Measurements from ENCODE around the gene IER3IP1. TPM values are rescaled to one million over a fixed set of nuclear protein-coding genes. Genes with fewer than 3 reads are reported as not detected.
"Not testable (repeated sequence)": the region's sequence is repeated elsewhere in the genome, so short reads cannot be mapped to it uniquely, and the experiment has no call there.

The IER3IP1 gene
- polyA plus RNA-seq: 12.7 TPM

GRCh38 chr18:47175898-47176575 is at the start of gene IER3IP1:
IER3IP1 (minus strand) TSS chr18:47176364; CDS start chr18:47176277, 87 bp downstream.
- no peaks in the 10 kb centered on the region for H3K36me3 Mint-ChIP-seq
- no peaks in the 10 kb centered on the region for H3K9me3 Mint-ChIP-seq
- peaks cover 2 to 15% (median 5%) of the 10 kb centered on the region in 3 donors for H3K4me1 Mint-ChIP-seq
- peak within 1 kb of the TSS in 2 of 4 donors; percentile 54 to 77 for H3K4me3 Mint-ChIP-seq
- H3K27me3 Mint-ChIP-seq: no peaks in the 10 kb centered on the region
- peak within 1 kb of the TSS in 2 of 3 donors; percentile 84 to 92 for H3K27ac Mint-ChIP-seq

DNA sequence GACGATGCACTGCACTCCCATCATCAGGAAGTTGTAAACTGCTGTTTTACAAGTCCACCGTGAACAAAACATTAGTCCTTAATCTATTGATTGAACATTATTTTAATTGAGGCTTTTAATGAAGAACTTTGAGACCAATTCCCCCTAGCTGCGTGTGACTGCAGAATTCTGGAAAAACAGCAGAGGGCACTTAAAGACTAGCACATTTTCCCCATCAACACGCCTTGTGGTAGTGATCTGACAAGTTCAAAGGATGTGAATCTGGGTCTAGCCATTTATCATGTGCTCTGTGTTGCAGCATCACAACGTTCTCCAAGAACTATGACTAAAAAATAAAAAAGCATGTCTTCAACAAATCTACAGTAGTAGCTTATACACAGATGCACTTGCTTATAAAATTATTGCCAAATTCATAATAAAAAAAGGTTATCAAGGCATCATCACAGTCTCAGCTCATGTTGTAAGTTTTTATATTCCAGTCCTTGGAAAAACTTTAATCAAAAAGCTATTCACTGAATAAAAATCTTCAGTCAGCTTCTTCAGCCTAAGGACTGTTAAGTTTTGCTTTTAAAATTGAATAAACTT is 39.5 kb upstream of the IER3IP1 start:
- Mint-ChIP-seq H3K4me3 (no peak overlapping the region), H3K27ac (no peak overlapping the region), H3K4me1 (no peaks in the 10 kb centered on the region), H3K36me3 (no peaks in the 10 kb centered on the region), H3K9me3 (no peaks in the 10 kb centered on the region), H3K27me3 (peaks cover 21% of the 10 kb centered on the region)

- Mint-ChIP-seq H3K4me1 (peaks cover 0 to 3% (median 0%) of the 10 kb centered on the region in 3 donors), H3K4me3 (no peak overlapping the region), H3K9me3 (no peaks in the 10 kb centered on the region), H3K27ac (no peak overlapping the region), H3K36me3 (no peaks in the 10 kb centered on the region), H3K27me3 (peaks cover 21% of the 10 kb centered on the region)
Measured at GRCh38 chr18:47209171-47209570, 33.0 kb upstream of the IER3IP1 start.

DNA sequence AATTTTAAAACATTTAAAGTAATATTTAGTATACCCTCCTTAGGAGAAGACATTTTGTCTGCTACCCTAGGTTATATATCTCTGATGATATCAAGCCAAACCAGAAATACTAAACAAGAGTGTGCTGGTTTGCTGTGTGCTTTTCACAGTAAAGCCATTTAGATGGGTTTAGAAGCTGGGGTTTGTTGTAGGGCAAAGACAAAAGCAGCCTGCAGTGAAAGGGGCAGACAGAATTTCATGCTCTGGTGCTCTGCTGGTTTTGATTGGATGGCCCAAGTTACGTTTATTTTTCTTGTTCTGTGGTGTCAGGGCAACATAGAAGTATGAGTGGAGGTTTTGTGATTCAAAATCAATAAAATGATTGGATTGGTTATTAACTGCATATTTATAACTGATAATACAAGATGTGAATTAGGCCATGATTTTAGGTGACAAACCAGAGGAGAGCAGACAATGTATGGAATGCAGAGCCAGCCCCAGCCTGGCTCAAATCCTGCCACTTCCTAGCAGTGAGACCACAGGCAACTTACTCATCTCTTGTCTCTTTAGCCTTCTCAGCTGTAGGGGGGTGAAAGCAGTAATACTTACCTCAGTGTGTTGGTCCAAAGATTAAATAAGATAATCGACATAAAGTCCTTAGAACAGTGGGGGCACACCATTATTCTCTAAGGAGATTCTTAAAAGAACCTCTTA is 30.9 kb upstream of the IER3IP1 start:
- no peaks in the 10 kb centered on the region for H3K9me3 Mint-ChIP-seq
- H3K27ac Mint-ChIP-seq: no peak overlapping the region
- H3K27me3 Mint-ChIP-seq: peaks cover 13% of the 10 kb centered on the region
- H3K4me3 Mint-ChIP-seq: no peak overlapping the region
- H3K4me1 Mint-ChIP-seq: peaks cover 0 to 3% (median 0%) of the 10 kb centered on the region in 3 donors
- no peaks in the 10 kb centered on the region for H3K36me3 Mint-ChIP-seq

- Mint-ChIP-seq H3K4me1 (peaks cover 0 to 3% (median 0%) of the 10 kb centered on the region in 3 donors), H3K27ac (no peak overlapping the region), H3K9me3 (no peaks in the 10 kb centered on the region), H3K4me3 (no peak overlapping the region), H3K27me3 (peaks cover 6% of the 10 kb centered on the region), H3K36me3 (no peaks in the 10 kb centered on the region)
Measured at GRCh38 chr18:47204908-47205522, 28.9 kb upstream of the IER3IP1 start.

GRCh38 chr18:47203626-47204464 is 27.7 kb upstream of the IER3IP1 start:
- H3K27ac Mint-ChIP-seq: no peak overlapping the region
- no peaks in the 10 kb centered on the region for H3K9me3 Mint-ChIP-seq
- no peaks in the 10 kb centered on the region for H3K4me1 Mint-ChIP-seq
- peaks cover 4% of the 10 kb centered on the region for H3K27me3 Mint-ChIP-seq
- H3K4me3 Mint-ChIP-seq: no peak overlapping the region
- no peaks in the 10 kb centered on the region for H3K36me3 Mint-ChIP-seq

- peak overlapping the region in 1 of 4 donors; percentile 49 for H3K4me3 Mint-ChIP-seq
- not testable (repeated sequence) for H3K27ac Mint-ChIP-seq, H3K9me3 Mint-ChIP-seq, H3K27me3 Mint-ChIP-seq, H3K36me3 Mint-ChIP-seq
- peaks cover 6 to 13% (median 10%) of the 10 kb centered on the region in 3 donors for H3K4me1 Mint-ChIP-seq
Measured at GRCh38 chr18:47195961-47196360, 19.8 kb upstream of the IER3IP1 start.

GRCh38 chr18:47191961-47192360 is 15.8 kb upstream of the IER3IP1 start:
- Mint-ChIP-seq H3K9me3 (peaks cover 3 to 5% (median 4%) of the 10 kb centered on the region in 3 donors), H3K27ac (no peak overlapping the region), H3K36me3 (peaks cover 7% of the 10 kb centered on the region), H3K27me3 (peaks cover 11% of the 10 kb centered on the region), H3K4me3 (no peak overlapping the region), H3K4me1 (peaks cover 6 to 13% (median 10%) of the 10 kb centered on the region in 3 donors)

GRCh38 chr18:47187721-47188120 is 11.6 kb upstream of the IER3IP1 start:
- no peak overlapping the region for H3K27ac Mint-ChIP-seq
- no peaks in the 10 kb centered on the region for H3K4me1 Mint-ChIP-seq
- peaks cover 8 to 32% (median 19%) of the 10 kb centered on the region in 3 donors for H3K9me3 Mint-ChIP-seq
- no peaks in the 10 kb centered on the region for H3K36me3 Mint-ChIP-seq
- peaks cover 14% of the 10 kb centered on the region for H3K27me3 Mint-ChIP-seq
- H3K4me3 Mint-ChIP-seq: no peak overlapping the region

DNA sequence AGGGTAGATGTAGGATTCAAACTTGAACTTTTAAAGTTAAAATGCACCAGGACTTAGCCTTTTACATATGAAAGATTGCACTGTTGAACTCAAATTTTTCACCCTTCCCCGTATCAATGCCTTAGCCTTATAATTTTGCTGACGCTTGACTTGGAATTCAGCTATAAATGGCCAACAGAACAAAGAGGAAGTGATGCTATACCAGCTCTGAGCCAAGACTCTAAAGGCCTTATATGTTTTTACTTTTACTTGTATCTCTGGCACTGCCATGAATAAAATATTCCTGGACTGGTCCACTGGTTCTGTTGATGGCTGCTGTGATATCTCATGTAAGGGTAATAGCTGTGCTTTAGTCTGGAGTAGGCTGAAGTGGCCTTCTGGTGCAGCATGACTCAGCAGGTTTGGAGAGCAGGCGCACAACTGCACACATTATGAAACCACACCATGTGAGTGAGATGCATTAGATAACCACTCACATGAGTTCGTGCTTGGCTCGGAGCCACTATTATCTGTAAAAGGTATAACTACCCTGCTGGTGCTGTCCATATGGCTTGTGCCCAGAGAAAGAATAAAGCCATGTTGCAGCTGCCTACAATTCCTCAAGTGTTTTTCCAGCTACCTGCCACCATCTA is 8.4 kb upstream of the IER3IP1 start:
- H3K27me3 Mint-ChIP-seq: peaks cover 9% of the 10 kb centered on the region
- peaks cover 0 to 5% (median 0%) of the 10 kb centered on the region in 3 donors for H3K4me1 Mint-ChIP-seq
- H3K27ac Mint-ChIP-seq: no peak overlapping the region
- H3K4me3 Mint-ChIP-seq: peak overlapping the region in 1 of 4 donors; percentile 29
- no peaks in the 10 kb centered on the region for H3K36me3 Mint-ChIP-seq
- peaks cover 7 to 28% (median 21%) of the 10 kb centered on the region in 3 donors for H3K9me3 Mint-ChIP-seq

GRCh38 chr18:47182156-47182555 is 6.0 kb upstream of the IER3IP1 start:
- not testable (repeated sequence) for H3K27ac Mint-ChIP-seq, H3K36me3 Mint-ChIP-seq, H3K4me3 Mint-ChIP-seq, H3K27me3 Mint-ChIP-seq, H3K4me1 Mint-ChIP-seq
- peaks cover 6 to 28% (median 21%) of the 10 kb centered on the region in 3 donors for H3K9me3 Mint-ChIP-seq

GRCh38 chr18:47180765-47181164 is 4.6 kb upstream of the IER3IP1 start:
- peaks cover 2 to 12% (median 2%) of the 10 kb centered on the region in 3 donors for H3K4me1 Mint-ChIP-seq
- peaks cover 2% of the 10 kb centered on the region for H3K27me3 Mint-ChIP-seq
- H3K27ac Mint-ChIP-seq: peak overlapping the region in 1 of 3 donors; percentile 8
- peaks cover 3 to 24% (median 18%) of the 10 kb centered on the region in 3 donors for H3K9me3 Mint-ChIP-seq
- peak overlapping the region in 1 of 4 donors; percentile 59 for H3K4me3 Mint-ChIP-seq
- no peaks in the 10 kb centered on the region for H3K36me3 Mint-ChIP-seq

DNA sequence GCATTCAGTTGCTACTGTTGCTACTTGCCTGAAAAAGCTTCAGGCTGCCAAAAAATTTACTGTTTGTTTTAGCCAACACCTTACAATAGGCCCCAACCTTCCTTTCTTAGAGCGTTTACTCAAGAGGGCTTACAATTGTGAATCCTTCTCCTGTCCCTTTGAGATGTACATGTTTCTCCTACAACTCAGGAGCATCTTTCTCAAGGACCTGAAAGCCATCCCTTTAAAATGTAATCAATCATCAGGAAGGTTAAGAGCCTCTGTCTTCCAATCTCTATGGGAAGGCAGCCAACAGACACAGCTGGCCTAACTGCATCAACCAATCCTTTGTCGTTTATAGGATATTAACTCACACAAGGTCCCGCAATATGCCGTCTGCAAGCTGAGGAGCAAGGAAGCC is 3.4 kb upstream of the IER3IP1 start:
- Mint-ChIP-seq H3K27ac (peak overlapping the region in 1 of 3 donors; percentile 68), H3K36me3 (no peaks in the 10 kb centered on the region), H3K27me3 (peaks cover 2% of the 10 kb centered on the region), H3K9me3 (peaks cover 3 to 13% (median 12%) of the 10 kb centered on the region in 3 donors), H3K4me1 (peaks cover 2 to 15% (median 2%) of the 10 kb centered on the region in 3 donors), H3K4me3 (no peak overlapping the region)
